HG03175 (cell line): Measurements from ENCODE around the gene TSPAN32.

Experiments used
- ATAC-seq: cut with Tn5 transposase; IDR thresholded peaks from one replicate; pipeline ENCODE4 v1.9.1; 2021; ENCODE audit warnings: mild to moderate bottlenecking, moderate library complexity; ENCODE audit not compliant: unreplicated experiment

TSPAN32 gene

GRCh38 chr11:2301631-2302305 lies at the start of gene TSPAN32, which contains the start of gene C11orf21:
Gene TSPAN32 (plus strand): TSS chr11:2302013. CDS start chr11:2302150, 137 bp downstream.
Gene C11orf21 (minus strand): TSS chr11:2301918. CDS start chr11:2301808, 110 bp downstream.
- no peak for ATAC-seq

GRCh38 chr11:2252018-2252417 lies 49.8 kb upstream of the TSPAN32 start:
- no peak for ATAC-seq

GRCh38 chr11:2256293-2256913 lies 45.4 kb upstream of the TSPAN32 start:
- ATAC-seq, result no peak

GRCh38 chr11:2256951-2257700 lies 44.7 kb upstream of the TSPAN32 start:
- no peak for ATAC-seq

GRCh38 chr11:2258501-2259465 lies 43.0 kb upstream of the TSPAN32 start:
- no peak for ATAC-seq

GRCh38 chr11:2259466-2259830 lies 42.4 kb upstream of the TSPAN32 start:
- no peak for ATAC-seq

GRCh38 chr11:2259897-2260451 lies 41.8 kb upstream of the TSPAN32 start:
- no peak for ATAC-seq

- no peak for ATAC-seq
Observed at GRCh38 chr11:2260491-2261364, 41.1 kb upstream of the TSPAN32 start.

GRCh38 chr11:2261436-2262230 lies 40.2 kb upstream of the TSPAN32 start:
- ATAC-seq, result no peak

GRCh38 chr11:2262301-2263070 lies 39.3 kb upstream of the TSPAN32 start:
- ATAC-seq, result no peak

- no peak for ATAC-seq
Observed at GRCh38 chr11:2263071-2263565, 38.7 kb upstream of the TSPAN32 start.

- ATAC-seq, result no peak
Observed at GRCh38 chr11:2263724-2264360, 38.0 kb upstream of the TSPAN32 start.

- ATAC-seq, result no peak
Observed at GRCh38 chr11:2264366-2265053, 37.3 kb upstream of the TSPAN32 start.

GRCh38 chr11:2265396-2265795 lies 36.4 kb upstream of the TSPAN32 start:
- ATAC-seq, result peak; percentile 72

GRCh38 chr11:2265854-2266585 lies 35.8 kb upstream of the TSPAN32 start:
- ATAC-seq, result no peak
